HepG2 (cell line): ENCODE data around the gene C16orf89. TPM values are rescaled to one million over a fixed set of nuclear protein-coding genes. Genes with fewer than 3 reads are reported as not detected.

Experiments used
- ATAC-seq: fragments of 200-7000 bp; cut with Tn5 transposase; 3 replicates; pipeline ENCODE4 v1.9.1; 2020; ENCODE audit warnings: mild to moderate bottlenecking, moderate library complexity
- BruUV-seq: library from RNA; stranded (reverse); fragments of 400-500 nt; replicated peaks from 2 replicates; lab custom pipeline; 2021; lab: Mats Ljungman, UMichigan
- CTCF ChIA-PET: fragments of 300-600 bp; formaldehyde crosslinking; extraction: SDS; loops from one replicate; lab custom pipeline; 2021; ENCODE audit warnings: low total read pairs, inconsistent platforms, low intra/inter-chr PET ratio; lab: Yijun Ruan, JAX
- POLR2A ChIA-PET: fragments of 350-600 bp; sonication (Branson Sonifier 250); formaldehyde crosslinking; loops from one replicate; lab custom pipeline; 2020; ENCODE audit warnings: antibody characterized with exemption, inconsistent platforms; lab: Yijun Ruan, JAX
- DNase-seq: peaks from one replicate; pipeline ENCODE4 v3.0.0-alpha.2; 2015; ENCODE audit warnings: low spot score
- FAIRE-seq: peaks from 3 replicates; lab custom pipeline; 2011; peaks lifted over from hg19 to GRCh38; lab: Jason Lieb, UNC
- H2AFZ ChIP-seq: one replicate; pipeline ENCODE4 v1.6.1; 2011; ENCODE audit warnings: low read length, inconsistent platforms
- H3K27ac ChIP-seq: fragments of 300-600 bp; 3 replicates; pipeline ENCODE4 v1.8.0; 2011; ENCODE audit warnings: mixed run types, mild to moderate bottlenecking, mixed read lengths, low read length, inconsistent platforms; ENCODE audit not compliant: insufficient read depth; ENCODE audit errors: extremely low read length
- H3K27me3 ChIP-seq, 2 experiments: fragments of 200-600 bp in 1 of 2; 2 replicates in 1 of 2; 3 replicates in 1 of 2; pipeline versions ENCODE4 v1.6.0 to v1.8.0; 2011; ENCODE audit warnings: low read length in 2 of 2, mild to moderate bottlenecking in 2 of 2, moderate library complexity in 2 of 2, inconsistent platforms in 1 of 2; ENCODE audit not compliant: insufficient read depth in 2 of 2, control insufficient read depth in 1 of 2
- H3K36me3 ChIP-seq, 2 experiments: fragments of 200-600 bp in 1 of 2; replicated peaks in 1 of 2; 2 replicates in 1 of 2; 3 replicates in 1 of 2; pipeline versions ENCODE4 v1.5.1 to v1.8.0; 2011; ENCODE audit warnings: low read length in 2 of 2, inconsistent platforms in 1 of 2; ENCODE audit not compliant: insufficient read depth in 2 of 2, control insufficient read depth in 1 of 2
- H3K4me1 ChIP-seq: 2 replicates; pipeline ENCODE4 v1.5.1; 2012; ENCODE audit warnings: low read length, inconsistent platforms; ENCODE audit not compliant: insufficient read depth
- H3K4me2 ChIP-seq: 2 replicates; pipeline ENCODE4 v1.6.0; 2011; ENCODE audit warnings: low read depth, low read length, inconsistent platforms
- H3K4me3 ChIP-seq, 3 experiments: fragments of 200-600 bp in 1 of 3; sonication (generic), shearing (Covaris generic) in 1 of 3; replicated peaks in 1 of 3; 2 replicates each; pipeline ENCODE4 v1.5.1; 2011 to 2016; ENCODE audit warnings: low read length in 3 of 3, inconsistent platforms in 2 of 3, low read depth in 2 of 3, mild to moderate bottlenecking in 2 of 3, control low read depth in 1 of 3, mixed read lengths in 1 of 3; ENCODE audit not compliant: insufficient read depth in 1 of 3
- H3K79me2 ChIP-seq: one replicate; pipeline ENCODE4 v1.6.1; 2011; ENCODE audit warnings: low read length, inconsistent platforms; ENCODE audit not compliant: insufficient read depth
- H3K9ac ChIP-seq: 2 replicates; pipeline ENCODE4 v1.6.0; 2011; ENCODE audit warnings: mild to moderate bottlenecking, low read depth, low read length, inconsistent platforms; ENCODE audit not compliant: insufficient read depth
- H3K9me3 ChIP-seq: 2 replicates; pipeline ENCODE4 v1.5.1; 2012; ENCODE audit warnings: mild to moderate bottlenecking, low read length
- H4K20me1 ChIP-seq: 2 replicates; pipeline ENCODE4 v1.6.0; 2011; ENCODE audit warnings: inconsistent platforms, mild to moderate bottlenecking, low read length, moderate library complexity; ENCODE audit not compliant: insufficient read depth
- CREBL2 ChIP-seq: sonication (generic); formaldehyde crosslinking; IDR thresholded peaks from 2 replicates; pipeline ENCODE4 v1.8.1; 2023; ENCODE audit warnings: missing genetic modification reagents, mild to moderate bottlenecking, borderline replicate concordance
- CREM ChIP-seq, 2 experiments: sonication (generic) in 1 of 2; formaldehyde crosslinking in 1 of 2; IDR thresholded peaks; 2 replicates each; pipeline versions ENCODE4 v1.4.0 to v1.6.1; 2016 to 2020; ENCODE audit warnings: antibody characterized with exemption in 1 of 2, mild to moderate bottlenecking in 1 of 2, missing genetic modification reagents in 1 of 2
- DNMT3B ChIP-seq: conservative IDR thresholded peaks from 2 replicates; pipeline ENCODE4 v1.6.1; 2016; ENCODE audit warnings: missing biosample characterization, control low read depth
- EP300 ChIP-seq, 3 experiments: sonication (generic) in 1 of 3; formaldehyde crosslinking in 1 of 3; IDR thresholded peaks; 2 replicates each; pipeline versions ENCODE4 v1.5.1 to v1.6.1; 2011 to 2020; ENCODE audit warnings: low read depth in 2 of 3, low read length in 2 of 3, borderline replicate concordance in 1 of 3, improper control_type of control experiment in 1 of 3, mild to moderate bottlenecking in 1 of 3, missing genetic modification reagents in 1 of 3, moderate library complexity in 1 of 3
- GATA4 ChIP-seq: sonication (generic); IDR thresholded peaks from 2 replicates; pipeline ENCODE4 v1.6.1; 2016; ENCODE audit warnings: antibody characterized with exemption, low read depth, borderline replicate concordance
- MTF1 ChIP-seq: sonication (generic); formaldehyde crosslinking; IDR thresholded peaks from 2 replicates; pipeline ENCODE4 v1.5.0; 2020; ENCODE audit warnings: missing genetic modification reagents
- MXD4 ChIP-seq: IDR thresholded peaks from 2 replicates; pipeline ENCODE4 v1.6.1; 2016; ENCODE audit warnings: mild to moderate bottlenecking, missing biosample characterization, missing genetic modification reagents
- NFE2L1 ChIP-seq: sonication (generic); formaldehyde crosslinking; IDR thresholded peaks from 2 replicates; pipeline ENCODE4 v1.4.0; 2020; ENCODE audit warnings: missing genetic modification reagents, mild to moderate bottlenecking, borderline replicate concordance
- NPAS2 ChIP-seq: sonication (generic); formaldehyde crosslinking; IDR thresholded peaks from 2 replicates; pipeline ENCODE4 v1.8.0; 2022; ENCODE audit warnings: mild to moderate bottlenecking, missing genetic modification reagents, borderline replicate concordance
- NR2F1 ChIP-seq, 2 experiments: fragments of 450-650 bp in 1 of 2; formaldehyde crosslinking in 1 of 2; IDR thresholded peaks; 2 replicates each; pipeline versions ENCODE4 v1.5.0 to v1.6.1; 2016 to 2020; ENCODE audit warnings: mild to moderate bottlenecking in 1 of 2, missing compliant biosample characterization in 1 of 2, missing genetic modification reagents in 1 of 2, moderate library complexity in 1 of 2
- SNAI1 ChIP-seq: sonication (generic); formaldehyde crosslinking; IDR thresholded peaks from 2 replicates; pipeline ENCODE4 v1.5.0; 2020; ENCODE audit warnings: mild to moderate bottlenecking, missing genetic modification reagents, borderline replicate concordance
- SUZ12 ChIP-seq: fragments of 150-350 bp; IDR thresholded peaks from 2 replicates; pipeline ENCODE4 v1.6.1; 2014; ENCODE audit warnings: low read depth, low read length
- TOPORS ChIP-seq: sonication (generic); formaldehyde crosslinking; IDR thresholded peaks from 2 replicates; pipeline ENCODE4 v1.8.0; 2023; ENCODE audit warnings: mild to moderate bottlenecking, missing genetic modification reagents
- TRIM22 ChIP-seq: fragments of 450-650 bp; IDR thresholded peaks from 2 replicates; pipeline ENCODE4 v1.6.1; 2017
- YEATS2 ChIP-seq: sonication (generic); formaldehyde crosslinking; IDR thresholded peaks from 2 replicates; pipeline ENCODE4 v1.4.0; 2020; ENCODE audit warnings: missing genetic modification reagents, borderline replicate concordance
- ZMYM4 ChIP-seq: sonication (generic); formaldehyde crosslinking; IDR thresholded peaks from 2 replicates; pipeline ENCODE4 v1.8.1; 2023; ENCODE audit warnings: mild to moderate bottlenecking, missing genetic modification reagents
- ZNF3 ChIP-seq: IDR thresholded peaks from 2 replicates; pipeline ENCODE4 v1.7.0; 2017; ENCODE audit warnings: inconsistent platforms
- ZNF430 ChIP-seq: sonication (generic); formaldehyde crosslinking; IDR thresholded peaks from 2 replicates; pipeline ENCODE4 v1.9.0; 2021; ENCODE audit warnings: mild to moderate bottlenecking, missing genetic modification reagents
- ZNF605 ChIP-seq: sonication (generic); formaldehyde crosslinking; IDR thresholded peaks from 2 replicates; pipeline ENCODE4 v1.8.0; 2022; ENCODE audit warnings: mild to moderate bottlenecking, missing genetic modification reagents
- ZNF678 ChIP-seq: sonication (generic); formaldehyde crosslinking; IDR thresholded peaks from 2 replicates; pipeline ENCODE4 v1.4.0; 2020; ENCODE audit warnings: mild to moderate bottlenecking, missing genetic modification reagents
- ZNF790 ChIP-seq: sonication (generic); formaldehyde crosslinking; IDR thresholded peaks from 2 replicates; pipeline ENCODE4 v1.8.0; 2022; ENCODE audit warnings: missing genetic modification reagents, mild to moderate bottlenecking, borderline replicate concordance
- WGBS: methylation state at CpG from one replicate; pipeline ENCODE4 v1.1.6; 2017; ENCODE audit warnings: low lambda C conversion rate; 5-methylcytosine and 5-hydroxymethylcytosine counted together
- in situ Hi-C: cut with HindIII; loops from 2 replicates; pipeline ENCODE4 v1.10.0; 2017; ENCODE audit warnings: low pct_unique_long_range_greater_than_20kb; ENCODE audit not compliant: extremely low pct_ligation_motif_present
- intact Hi-C: fragments of 100-400 bp; cut with micrococcal nuclease; formaldehyde crosslinking; loops from one replicate; pipeline ENCODE4 v1.10.0; 2022; ENCODE audit not compliant: unreplicated experiment
- polyA plus RNA-seq, 8 experiments: library from polyadenylated mRNA; depleted of rRNA in 3 of 8; stranded (reverse) in 7 of 8; unstranded in 1 of 8; fragments of >200 nt; fragmentation: Illumina TruSeq in 4 of 8; extraction: Trizol in 4 of 8; gene quantifications; 2 replicates each; pipeline versions ENCODE4 v1.2.1 to v1.2.3, GENCODE V29; 2011 to 2016; ENCODE audit warnings: low read depth in 4 of 8, missing spikeins in 1 of 8, mixed read lengths in 1 of 8; ENCODE audit not compliant: insufficient read depth in 1 of 8
- total RNA-seq, 5 experiments: library from RNA; depleted of rRNA; stranded (reverse); fragments of >200 nt; fragmentation: Illumina TruSeq; extraction: Trizol; gene quantifications; 2 replicates each; pipeline ENCODE4 v1.2.3, GENCODE V29; 2016; ENCODE audit warnings: low read depth in 1 of 5

Gene C16orf89
- total and polyA plus RNA-seq, 2 of the 13 experiments (the other 11 are each of a cell fraction or from before 2014, with no cell fraction given), result 1.9 to 3.4 TPM

- TF ChIP-seq MXD4 (peak; percentile 89), CREBL2 (CRISPR knock-in tag) (peak; percentile 71), GATA4 (no peak), NPAS2 (CRISPR knock-in tag) (no peak), ZNF678 (CRISPR knock-in tag) (peak; percentile 80; the same call in 1 of the 2 replicates), ZMYM4 (peak; percentile 91), NFE2L1 (CRISPR knock-in tag) (no peak), MTF1 (CRISPR knock-in tag) (peak; percentile 85), TOPORS (CRISPR knock-in tag) (no peak; the same call in 1 of the 2 replicates), SNAI1 (0 out of 2 replicates have a peak, but pooled peaks have one; percentile 79)
- TF ChIP-seq, all 625 proteins: peak for 435
Observed at GRCh38 chr16:5033256-5034166, 32.2 kb downstream of the C16orf89 start, which contains the start of gene NAGPA (continued).

- peak overlapping the region; percentile 77 to 91 (median 78) for H3K4me3 ChIP-seq
- H3K36me3 ChIP-seq, result peaks cover 17 to 31% of the 10 kb centered on the region in 2 experiments; a peak in 4 of 5 replicates
- WGBS, result 5% methylated on average over 12 of the region's 12 CpGs
- TSS peak; percentile 58 for BruUV-seq
- no peaks in the 10 kb centered on the region for H3K9me3 ChIP-seq
- peaks cover 51% of the 10 kb centered on the region for H3K4me1 ChIP-seq
- H2AFZ ChIP-seq, result no peak overlapping the region
- peak overlapping the region; percentile 94 for H3K9ac ChIP-seq
- peak overlapping the region; percentile 94 for H3K4me2 ChIP-seq
- no peaks in the 10 kb centered on the region for H4K20me1 ChIP-seq
- peak overlapping the region; percentile 98 for H3K27ac ChIP-seq
- DNase-seq, result peak; percentile 77
- ATAC-seq, result peak; percentile 6
- peaks cover 14% of the 10 kb centered on the region for H3K79me2 ChIP-seq
- no peaks in the 10 kb centered on the region; a peak in 1 of 5 replicates for H3K27me3 ChIP-seq
- in situ Hi-C loops (no loop called here), intact Hi-C loops (no loop called here)
- FAIRE-seq, result peak; percentile 40
- CTCF ChIA-PET, result no interaction called here
- POLR2A ChIA-PET, result interaction anchor here (0.6 to 4.4 kb wide), 8 partner anchors 39 to 298 kb away, joined by 3 to 27 read pairs (median 7); partner anchors contain the start of genes ALG1, EEF2KMT and SEC14L5
- TF ChIP-seq TRIM22 (no peak), ZNF605 (0 out of 2 replicates have a peak, but pooled peaks have one; percentile 46), DNMT3B (CRISPR knock-in tag) (peak; percentile 81), EP300 (IDR thresholded peaks at IDR 0.05; ENCODE audit: low read depth in 2 of 2, low read length in 2 of 2) (peak in 1 of 2 experiments; percentile 49; a peak in 2 of 4 replicates), EP300 (CRISPR knock-in tag; IDR thresholded peaks at IDR 0.05; ENCODE audit: borderline replicate concordance) (no peak; the same call in 1 of the 2 replicates), SUZ12 (no peak), NR2F1 (CRISPR knock-in tag; IDR thresholded peaks at IDR 0.05) (peak in 1 of 2 experiments; percentile 71; a peak in 2 of 4 replicates), ZNF790 (no peak), ZNF430 (CRISPR knock-in tag) (no peak), ZNF3 (CRISPR knock-in tag) (peak; percentile 29; the same call in 1 of the 2 replicates), CREM (IDR thresholded peaks at IDR 0.05) (peak; percentile 55; the same call in 1 of the 2 replicates), CREM (CRISPR knock-in tag; IDR thresholded peaks at IDR 0.05) (no peak), SNAI1 (no peak), YEATS2 (CRISPR knock-in tag) (peak; percentile 49; the same call in 1 of the 2 replicates)
Observed at GRCh38 chr16:5032748-5033167, 33.0 kb downstream of the C16orf89 start.
